Measurements from ENCODE around the gene SLC35F3.

- TF ChIP-seq FOXA3 (CRISPR knock-in tag; conservative IDR thresholded peaks at IDR 0.05 in 1 of 2, IDR thresholded peaks at IDR 0.05 in 1 of 2), result no peak
- TF ChIP-seq RFX5 (IDR thresholded peaks at IDR 0.05; ENCODE audit: low read depth, low read length), result no peak
- TF ChIP-seq ZNF408 (CRISPR knock-in tag; IDR thresholded peaks at IDR 0.05; ENCODE audit: low read depth), result no peak
- TF ChIP-seq POLR3G (IDR thresholded peaks at IDR 0.05; ENCODE audit: extremely low read depth, insufficient read length, insufficient replicate concordance), result no peak
- TF ChIP-seq TEAD1 (CRISPR knock-in tag; IDR thresholded peaks at IDR 0.05), result no peak
- no peak for TF ChIP-seq CBX2 (IDR thresholded peaks at IDR 0.05; ENCODE audit: insufficient read depth, low read length, poor library complexity, severe bottlenecking)
- TF ChIP-seq MAFK (IDR thresholded peaks at IDR 0.05; ENCODE audit: low read length), result no peak
- TF ChIP-seq FOS (IDR thresholded peaks at IDR 0.05; ENCODE audit: extremely low read depth, insufficient read length), result no peak
- TF ChIP-seq EZH2 (IDR thresholded peaks at IDR 0.05; ENCODE audit: borderline replicate concordance, low read depth, low read length), result no peak
- no peak for TF ChIP-seq CEBPB (tag; IDR thresholded peaks at IDR 0.05)
- no peak for TF ChIP-seq ESRRA (IDR thresholded peaks at IDR 0.05; ENCODE audit: borderline replicate concordance, low read depth)
- TF ChIP-seq SIX5 (IDR thresholded peaks at IDR 0.05; ENCODE audit: borderline replicate concordance in 1 of 2, insufficient read depth in 1 of 2, low read depth in 1 of 2, low read length in 2 of 2), result no peak
These were observed 259.7 kb downstream of the SLC35F3 start for GRCh38 chr1:234164098-234164709.

All from K562 (cell line).